NCI-H128 (cell line): ENCODE results near the gene B3GNT9.
A peak's percentile ranks its signal among the peaks of the same experiment; 100 is the strongest.

Experiments
- DNase-seq: peaks from one replicate; lab custom pipeline; 2025; ENCODE audit not compliant: unreplicated experiment; lab: John Stamatoyannopoulos, UW

B3GNT9 gene

DNA sequence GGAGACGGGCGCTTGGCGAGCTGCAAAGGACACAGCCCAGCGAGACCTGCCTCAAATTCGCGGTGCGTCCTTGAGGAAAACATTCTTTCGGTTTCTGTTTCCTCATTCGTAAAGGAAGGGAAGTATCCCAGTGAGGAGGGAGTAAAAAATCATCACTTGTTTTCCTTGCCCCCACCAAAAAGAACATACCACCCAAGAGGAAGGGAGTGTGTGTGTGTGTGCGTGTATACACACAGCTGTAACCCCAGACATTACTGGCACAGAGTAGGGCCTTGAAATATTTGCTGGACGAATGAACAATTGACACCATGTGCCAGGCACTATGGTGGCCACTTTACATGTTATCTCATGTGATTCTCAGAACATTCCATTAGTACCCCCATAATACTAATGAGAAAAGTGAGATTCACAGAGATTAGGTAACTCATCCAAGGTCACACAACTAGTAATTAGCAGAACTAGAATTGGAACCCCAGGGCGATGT is 34.9 kb upstream of the B3GNT9 start:
- no peak for DNase-seq

DNA sequence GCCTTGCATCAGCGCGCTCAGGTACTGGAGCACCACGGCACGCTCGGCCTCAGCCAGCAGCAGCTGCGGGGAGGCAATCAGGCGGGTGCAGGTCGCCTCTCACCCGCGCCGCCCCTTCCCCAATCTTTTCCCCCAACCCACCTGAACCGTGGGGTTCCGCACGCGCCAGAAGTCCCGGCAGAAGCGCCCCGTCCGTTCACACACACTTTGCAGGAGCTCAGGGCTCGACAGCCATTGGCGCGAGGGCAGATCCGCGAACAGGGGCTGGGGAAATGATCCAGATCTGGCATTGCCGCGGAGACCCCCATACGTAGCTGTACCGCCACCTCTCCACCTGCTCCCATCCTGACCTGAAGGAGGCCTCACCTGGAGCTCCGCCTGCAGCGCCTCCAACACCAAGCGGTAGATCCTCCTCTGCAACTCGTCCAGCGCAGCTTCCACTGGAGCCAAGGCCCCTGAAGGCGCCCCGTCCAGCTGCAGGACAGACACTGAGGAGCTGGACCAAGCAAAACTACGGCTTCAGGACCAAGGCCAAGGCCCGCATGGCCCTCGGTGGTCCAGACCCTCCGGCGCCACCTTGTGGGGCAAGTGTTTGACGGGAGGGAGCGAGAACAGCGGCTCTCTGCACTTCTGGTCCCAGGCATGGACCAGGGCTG is 34.3 kb upstream of the B3GNT9 start:
- peak; percentile 34 for DNase-seq

DNA sequence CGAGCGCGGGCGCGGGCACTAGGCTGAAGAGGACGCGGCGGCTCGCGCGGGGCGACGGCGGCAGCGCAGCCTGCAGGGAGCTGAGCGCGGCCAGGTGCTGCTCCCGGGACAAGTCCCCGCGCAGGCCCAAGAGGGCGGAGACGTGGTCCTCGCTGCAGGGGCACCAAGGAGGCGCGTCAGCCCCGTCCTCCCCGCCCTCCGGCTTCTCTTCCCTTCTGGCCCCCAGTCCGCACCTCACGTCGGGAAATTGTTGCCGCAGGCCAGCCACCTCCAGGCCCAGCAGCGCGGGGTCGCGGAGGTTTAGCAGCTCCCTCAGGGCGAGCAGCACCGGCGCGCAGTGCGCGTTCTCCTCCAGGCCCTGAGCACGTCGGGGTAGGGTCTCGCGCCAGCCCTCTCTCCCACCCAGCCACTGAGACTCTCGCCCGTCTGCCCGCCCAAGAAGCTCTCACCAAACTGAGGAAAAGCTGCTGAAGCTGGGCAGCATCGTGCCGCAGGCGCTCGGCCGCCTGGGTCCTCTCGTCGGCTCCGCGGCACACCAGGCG is 33.7 kb upstream of the B3GNT9 start:
- DNase-seq: peak; percentile 33

DNA sequence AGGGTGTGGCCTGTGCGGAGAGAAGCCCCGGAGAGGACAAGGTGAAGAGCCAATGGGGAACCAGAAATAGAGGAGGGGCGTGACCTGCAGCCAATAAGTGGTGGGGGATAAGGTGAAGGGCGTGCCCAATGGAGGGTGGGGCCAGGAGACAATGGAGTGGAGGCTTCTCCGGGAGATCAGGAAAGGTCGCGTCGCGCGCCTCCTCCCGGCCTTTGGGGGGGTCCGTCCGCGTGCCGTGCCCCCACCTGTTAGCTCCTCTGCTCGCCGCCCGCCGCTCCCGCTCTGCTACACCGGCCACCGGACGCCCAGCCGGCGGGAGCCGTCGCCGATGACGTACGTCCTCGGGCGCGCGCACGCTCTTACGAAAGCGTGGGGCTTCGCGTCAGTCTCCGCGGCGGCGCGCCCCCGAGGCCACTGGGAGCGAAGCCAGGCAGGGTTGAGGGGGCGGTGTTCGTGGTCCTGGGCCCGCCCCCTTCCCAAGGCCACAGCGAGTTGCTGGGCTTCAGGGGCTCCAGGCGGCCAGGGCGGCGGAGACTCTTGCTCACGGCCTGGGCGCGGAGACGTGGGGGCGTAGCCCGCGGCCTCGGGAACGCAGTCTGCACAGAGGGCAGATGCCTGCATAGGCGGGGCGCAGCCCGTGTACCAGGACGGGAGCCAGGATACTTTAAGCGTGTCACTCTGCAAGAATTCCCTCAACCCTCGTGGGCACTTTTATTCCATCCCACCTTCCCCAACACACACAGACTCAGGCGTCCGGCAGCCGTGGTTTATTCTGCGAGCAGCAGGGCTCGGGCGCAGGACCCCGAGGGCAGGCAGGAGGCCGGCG is 33.0 kb upstream of the B3GNT9 start, which contains the start of gene MATCAP1:
TSS of gene MATCAP1 (minus strand) at position 337 of the 826 bp plus-strand sequence. CDS start 3,353 bp downstream, outside the sequence.
- peak; percentile 79 for DNase-seq

DNA sequence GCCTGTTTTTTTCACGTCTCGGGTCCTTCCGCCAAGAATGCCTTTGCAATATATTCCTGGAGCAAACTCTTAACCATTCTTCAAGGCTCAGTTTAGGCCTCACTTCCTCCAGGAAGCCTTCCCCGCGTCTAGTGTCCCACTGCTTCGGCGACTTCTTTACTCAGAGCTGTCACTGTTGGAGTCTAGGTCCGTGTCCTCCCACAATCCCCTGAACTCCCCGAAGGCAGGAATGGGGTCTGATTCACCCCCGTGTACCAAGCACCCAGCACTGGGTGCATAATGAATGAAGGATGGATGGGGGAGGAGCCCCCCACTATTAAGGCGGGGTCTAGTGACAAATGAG is 32.5 kb upstream of the B3GNT9 start:
- DNase-seq: no peak

DNA sequence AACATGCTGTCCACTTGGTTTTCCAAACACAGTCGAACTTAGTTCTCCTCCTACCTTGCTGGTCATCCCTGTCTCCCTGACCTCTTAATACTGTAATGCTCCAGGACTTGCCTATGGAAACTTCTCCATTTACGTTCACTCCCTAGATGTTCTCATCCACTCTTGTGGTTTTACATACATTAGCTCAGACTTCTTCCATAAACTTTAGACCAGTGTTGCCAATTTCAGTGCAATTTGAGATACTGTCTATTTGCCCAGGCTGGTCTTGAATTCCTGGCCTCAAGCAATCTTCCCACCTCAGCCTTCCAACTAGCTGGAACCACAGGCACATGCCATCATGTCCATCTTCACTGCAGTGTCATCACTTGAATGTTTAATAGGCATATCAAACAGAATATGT is 31.5 kb upstream of the B3GNT9 start:
- DNase-seq: no peak

DNA sequence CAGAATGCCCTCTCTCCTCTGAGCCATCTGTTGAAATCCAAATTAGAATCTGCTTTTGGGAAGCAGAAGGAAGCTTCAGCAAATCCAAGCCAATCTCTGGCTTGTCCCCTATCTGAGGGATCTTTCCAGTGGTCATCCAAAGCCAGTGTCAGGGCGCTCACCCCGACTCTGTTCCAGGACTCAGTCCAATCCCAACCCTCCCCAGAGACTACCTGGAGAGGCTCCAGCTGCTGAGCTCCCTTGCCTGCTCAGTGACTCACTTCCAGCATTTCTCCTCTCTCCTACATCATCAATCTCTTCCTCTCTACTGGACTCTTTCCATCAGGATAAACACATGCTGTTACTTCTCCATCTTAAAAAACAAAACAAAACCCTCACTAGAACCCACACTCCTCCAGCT is 30.5 kb upstream of the B3GNT9 start:
- no peak for DNase-seq

DNA sequence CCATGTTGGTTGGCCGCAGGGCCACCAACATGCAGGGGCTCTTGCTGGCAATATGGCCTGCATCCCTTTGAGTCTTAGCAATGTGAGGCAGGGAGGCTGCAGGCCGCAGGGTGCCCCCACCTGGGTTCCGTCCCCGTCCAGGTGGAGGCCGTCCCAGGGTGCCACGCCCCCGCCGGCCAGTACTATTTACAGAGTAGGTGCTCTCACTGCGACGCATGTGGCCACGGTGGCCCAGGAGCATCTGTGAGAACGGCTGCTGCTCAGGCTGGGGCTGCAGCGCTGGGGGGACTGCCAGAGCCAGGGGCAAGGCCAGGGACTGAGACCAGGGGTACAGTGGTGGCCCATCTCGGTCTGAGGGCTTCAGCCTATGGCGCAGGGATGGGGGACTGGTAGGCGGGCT is 29.4 kb upstream of the B3GNT9 start:
- no peak for DNase-seq

DNA sequence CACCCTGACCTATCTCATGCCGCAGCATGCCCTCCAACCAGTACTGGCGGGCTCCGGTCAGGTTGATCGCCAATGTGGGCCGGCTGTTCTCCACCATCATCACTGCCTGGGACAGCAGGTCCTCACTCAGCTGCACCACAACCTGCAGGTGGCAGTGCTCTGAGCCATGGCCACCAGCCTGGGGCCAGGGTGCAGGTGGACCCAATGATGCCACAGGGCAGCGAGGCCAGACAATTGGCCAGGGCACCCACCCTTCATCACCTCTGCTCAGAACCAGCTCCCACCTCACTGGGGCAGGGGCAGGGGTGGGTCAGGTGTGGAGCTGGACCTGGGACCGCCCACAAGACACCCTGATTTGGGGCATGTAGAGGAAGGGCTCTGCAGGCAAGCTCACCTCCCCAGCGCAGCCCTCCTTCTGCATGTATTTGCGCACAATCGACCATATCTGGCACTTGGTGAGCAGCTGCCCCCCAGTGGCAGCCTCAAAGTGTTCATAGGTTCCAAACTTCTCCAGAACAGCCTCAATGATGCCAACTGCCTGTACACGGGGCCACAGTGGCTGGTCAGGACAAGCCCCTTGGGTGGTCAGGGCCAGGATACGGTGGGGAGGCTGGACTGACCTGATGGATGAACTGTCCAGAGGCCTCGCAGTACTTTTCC is 28.8 kb upstream of the B3GNT9 start:
- no peak for DNase-seq

DNA sequence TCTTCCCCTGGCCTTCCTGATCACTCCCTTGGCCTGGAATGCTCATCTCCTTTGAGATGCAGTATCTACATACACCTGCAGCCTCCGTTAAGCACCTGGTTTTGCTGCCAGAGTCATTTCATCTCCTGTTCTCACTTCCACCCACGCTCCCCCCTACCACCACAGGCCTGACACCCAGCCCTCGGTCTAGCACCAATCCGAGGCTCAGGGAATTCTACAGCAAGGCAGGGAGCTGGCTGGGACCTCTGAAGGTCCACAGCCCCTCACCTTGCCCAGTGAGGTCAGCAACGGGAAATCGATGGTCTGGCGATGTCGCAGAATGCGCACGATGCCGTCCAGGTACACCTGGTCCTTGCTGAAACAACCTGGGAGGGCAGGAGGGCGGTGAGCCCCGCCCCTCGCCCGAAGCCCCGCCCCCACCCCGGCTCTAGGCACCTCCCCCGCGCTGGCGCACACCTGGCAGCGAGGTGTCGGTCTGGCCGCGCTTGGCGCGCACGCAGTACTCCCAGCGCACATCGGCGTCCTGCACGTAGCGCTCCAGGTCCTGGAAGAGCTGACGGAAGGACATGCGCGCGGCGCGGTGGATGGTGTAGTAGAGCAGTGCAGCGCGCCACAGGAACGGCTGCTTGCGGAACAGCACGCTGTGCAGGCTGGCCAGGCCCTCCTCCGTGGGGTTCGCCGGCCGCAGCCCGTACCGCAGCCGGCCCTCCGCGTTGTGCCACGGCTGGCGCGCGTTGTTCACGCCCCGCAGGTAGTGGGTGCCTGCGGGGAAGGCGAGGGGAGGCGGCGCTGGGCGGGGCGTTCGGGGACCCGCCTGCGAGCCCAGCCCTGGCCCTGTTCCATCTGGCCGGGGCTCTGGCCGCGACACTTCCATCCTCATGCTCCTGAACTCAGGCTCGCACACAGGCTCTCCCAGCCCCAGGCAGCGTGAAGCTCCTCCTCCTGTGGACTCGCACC is 27.2 kb upstream of the B3GNT9 start:
- peak; percentile 63 for DNase-seq

DNA sequence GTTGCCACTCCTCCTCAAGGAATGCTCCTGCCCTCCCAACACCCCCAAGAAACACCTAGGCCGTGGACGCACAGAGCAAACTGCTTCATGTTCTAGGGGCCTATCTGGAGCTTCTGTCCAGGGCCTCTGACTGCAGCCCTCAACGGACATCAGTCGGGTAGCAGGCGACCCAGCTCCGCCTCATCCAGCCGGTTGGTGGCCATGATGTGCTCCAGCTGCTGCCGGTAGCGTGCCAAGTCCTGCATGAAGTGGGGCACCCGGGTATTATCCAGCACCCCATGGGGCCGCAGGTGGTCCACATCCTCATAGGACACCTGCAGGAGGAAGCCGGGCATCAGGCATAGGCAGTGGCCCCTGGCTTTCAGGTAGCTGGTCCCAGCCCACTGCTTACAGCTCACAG is 25.9 kb upstream of the B3GNT9 start:
- DNase-seq: no peak

DNA sequence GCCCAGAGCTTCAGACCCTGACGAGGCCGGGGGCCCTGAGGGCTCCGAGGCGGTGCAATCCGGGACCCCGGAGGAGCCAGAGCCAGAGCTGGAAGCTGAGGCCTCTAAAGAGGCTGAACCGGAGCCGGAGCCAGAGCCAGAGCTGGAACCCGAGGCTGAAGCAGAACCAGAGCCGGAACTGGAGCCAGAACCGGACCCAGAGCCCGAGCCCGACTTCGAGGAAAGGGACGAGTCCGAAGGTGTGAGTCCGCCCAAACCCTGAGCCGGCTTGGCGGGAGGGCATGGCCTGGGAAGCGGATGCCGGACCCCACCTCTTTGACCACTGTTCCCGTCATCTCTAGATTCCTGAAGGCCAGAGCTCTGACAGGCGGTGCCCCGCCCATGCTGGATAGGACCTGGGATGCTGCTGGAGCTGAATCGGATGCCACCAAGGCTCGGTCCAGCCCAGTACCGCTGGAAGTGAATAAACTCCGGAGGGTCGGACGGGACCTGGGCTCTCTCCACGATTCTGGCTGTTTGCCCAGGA is 24.0 kb upstream of the B3GNT9 start:
- no peak for DNase-seq

DNA sequence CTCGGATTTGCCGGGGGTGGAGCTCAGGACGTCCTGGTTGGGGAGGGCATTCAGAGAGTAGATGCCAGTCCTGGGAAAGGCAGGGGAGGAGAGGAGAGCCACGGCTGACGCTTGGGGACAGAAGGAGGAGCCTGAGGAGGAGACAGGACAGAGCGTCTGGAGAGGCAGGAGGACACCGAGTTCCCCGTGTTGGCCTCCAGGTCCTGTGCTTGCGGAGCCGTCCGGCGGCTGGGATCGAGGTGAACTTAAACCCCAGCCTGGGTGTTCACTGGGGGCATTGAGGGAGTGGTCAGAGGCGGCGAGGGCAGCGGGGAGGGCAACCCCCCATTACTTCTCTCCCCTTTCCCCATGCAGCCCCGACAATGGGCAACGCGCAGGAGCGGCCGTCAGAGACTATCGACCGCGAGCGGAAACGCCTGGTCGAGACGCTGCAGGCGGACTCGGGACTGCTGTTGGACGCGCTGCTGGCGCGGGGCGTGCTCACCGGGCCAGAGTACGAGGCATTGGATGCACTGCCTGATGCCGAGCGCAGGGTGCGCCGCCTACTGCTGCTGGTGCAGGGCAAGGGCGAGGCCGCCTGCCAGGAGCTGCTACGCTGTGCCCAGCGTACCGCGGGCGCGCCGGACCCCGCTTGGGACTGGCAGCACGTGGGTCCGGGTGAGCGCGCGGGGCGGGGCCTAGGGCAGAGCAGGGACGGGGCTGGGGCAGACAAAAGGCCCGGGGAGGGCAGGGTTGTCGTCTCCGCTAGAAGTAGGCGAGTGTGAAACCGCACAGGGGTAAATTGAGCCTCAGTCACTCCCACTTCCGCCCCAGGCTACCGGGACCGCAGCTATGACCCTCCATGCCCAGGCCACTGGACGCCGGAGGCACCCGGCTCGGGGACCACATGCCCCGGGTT is 23.3 kb upstream of the B3GNT9 start:
- peak; percentile 47 for DNase-seq

DNA sequence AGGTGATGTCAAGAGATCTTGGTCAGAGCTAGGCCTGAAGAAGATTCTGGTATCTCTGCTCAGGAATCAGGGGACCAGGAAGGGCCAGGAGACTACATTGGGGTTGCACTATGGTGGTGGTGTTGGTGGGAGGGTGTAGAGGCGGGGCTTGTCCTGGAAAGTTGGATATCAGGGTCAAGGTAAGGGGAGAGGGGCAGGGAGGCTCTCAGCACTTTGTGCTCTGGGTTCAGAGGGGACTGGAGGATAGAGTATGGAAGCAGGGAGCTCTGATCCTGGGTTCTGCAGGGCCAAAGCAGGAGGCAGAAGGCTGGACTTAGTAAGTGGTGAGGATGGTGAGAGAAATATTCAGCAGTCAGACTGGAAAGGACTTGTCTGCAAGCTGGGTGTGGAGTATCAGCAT is 22.5 kb upstream of the B3GNT9 start:
- no peak for DNase-seq

DNA sequence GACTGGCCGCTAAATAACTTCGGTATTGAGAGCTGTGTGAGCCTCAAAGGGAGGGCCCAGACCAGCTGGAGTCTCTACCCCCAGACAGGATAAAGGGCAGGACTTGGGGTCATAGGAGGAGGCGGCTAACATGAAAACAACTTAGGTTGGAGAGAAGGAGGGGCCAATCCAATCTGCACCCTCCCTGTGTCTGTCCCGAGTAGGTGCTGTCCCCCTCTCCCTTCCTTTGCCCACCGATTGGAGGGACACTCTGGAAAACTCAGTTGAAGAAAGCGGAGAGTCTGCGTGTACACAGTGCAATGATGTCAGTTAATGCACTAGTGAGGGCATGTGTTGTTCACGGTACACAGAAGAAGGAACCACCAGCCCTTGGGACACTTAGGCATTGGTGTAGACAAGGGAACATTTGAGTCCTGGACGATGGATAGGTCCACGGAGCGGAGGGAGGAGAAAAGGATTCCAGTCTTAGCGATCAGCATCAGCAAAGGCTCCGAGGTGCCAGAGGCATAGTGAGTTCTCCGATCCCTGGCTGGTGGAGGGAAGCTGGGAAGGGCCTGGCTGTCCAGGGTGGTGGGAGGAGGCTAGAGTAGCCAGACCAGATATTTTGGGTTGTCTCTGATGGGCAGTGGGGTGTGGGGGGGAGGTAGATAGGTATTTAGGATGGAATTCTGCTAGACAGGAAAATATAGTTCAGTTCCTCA is 20.3 kb upstream of the B3GNT9 start:
- no peak for DNase-seq

DNA sequence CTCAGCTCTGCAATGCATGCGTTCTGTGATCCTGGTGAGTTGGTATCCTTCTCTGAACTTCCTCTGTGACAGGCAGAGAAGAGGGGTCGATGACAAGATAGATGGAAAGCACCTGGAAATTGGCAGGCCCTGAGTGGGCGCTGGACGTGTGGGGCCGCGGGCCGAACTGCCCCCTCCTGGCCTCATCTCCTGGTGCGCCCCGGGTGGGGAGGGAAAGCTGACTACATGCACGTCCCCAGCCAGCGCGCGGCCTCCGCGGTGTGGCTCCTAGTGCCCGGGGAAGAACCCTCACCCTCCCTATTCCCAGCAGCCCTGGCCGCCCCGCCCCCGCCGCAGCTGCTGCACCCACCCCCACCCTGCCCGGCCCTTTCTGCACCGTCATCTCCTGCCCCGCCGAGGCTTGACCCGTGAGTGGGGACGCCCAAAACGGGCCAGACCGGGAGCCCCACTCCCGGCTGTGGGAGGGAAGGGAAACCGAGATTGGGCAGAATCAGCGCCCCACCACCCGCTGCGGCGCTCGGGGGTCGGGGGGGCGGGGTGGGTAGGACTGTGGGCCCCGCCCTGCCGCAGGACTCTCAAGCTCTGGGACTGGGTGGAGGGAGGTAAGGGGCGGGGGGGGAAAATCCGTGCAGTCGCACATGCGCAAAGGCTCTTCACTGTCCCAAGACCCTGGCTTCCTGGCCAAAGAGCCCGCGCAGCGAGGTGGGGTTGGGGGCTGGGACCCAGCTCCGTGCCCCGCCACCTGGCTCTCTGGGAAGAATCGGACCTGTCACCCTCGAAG is 19.6 kb upstream of the B3GNT9 start, which contains the start of gene NOL3:
TSS of gene NOL3 (plus strand) at position 371 of the 781 bp plus-strand sequence.
- no peak for DNase-seq

DNA sequence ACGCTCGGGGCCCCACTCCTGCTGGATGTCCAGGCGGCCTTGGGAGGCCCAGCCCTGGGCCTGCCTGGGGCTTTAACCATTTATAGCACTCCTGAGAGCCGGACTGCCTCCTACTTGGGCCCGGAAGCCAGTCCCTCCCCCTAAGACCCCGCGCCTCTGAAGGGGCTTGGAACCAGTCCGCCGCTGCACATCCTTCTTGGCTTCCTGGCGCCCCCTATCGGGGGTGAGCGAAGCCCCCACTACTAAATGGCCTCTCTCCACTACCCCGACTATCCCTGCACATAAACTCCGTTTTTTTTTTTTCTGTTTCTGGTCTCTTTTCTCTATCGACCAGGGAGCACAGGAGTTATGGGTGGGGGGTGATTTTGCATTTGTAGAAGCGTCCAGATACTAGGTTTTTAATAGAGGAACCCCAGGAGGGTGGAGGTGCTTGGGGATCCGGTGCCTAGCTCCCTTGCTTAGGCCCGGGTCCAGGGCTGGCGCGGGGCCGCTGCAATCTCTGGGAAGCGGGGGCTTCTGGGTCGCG is 18.9 kb upstream of the B3GNT9 start:
- DNase-seq: no peak
